ENCODE measurements around the gene ZNF784. TPM values are rescaled to one million over a fixed set of nuclear protein-coding genes. Genes with fewer than 3 reads are reported as not detected.

Gene ZNF784
- total RNA-seq, 2 donors from 2014 or later = 6.9 to 9.6 TPM

DNA sequence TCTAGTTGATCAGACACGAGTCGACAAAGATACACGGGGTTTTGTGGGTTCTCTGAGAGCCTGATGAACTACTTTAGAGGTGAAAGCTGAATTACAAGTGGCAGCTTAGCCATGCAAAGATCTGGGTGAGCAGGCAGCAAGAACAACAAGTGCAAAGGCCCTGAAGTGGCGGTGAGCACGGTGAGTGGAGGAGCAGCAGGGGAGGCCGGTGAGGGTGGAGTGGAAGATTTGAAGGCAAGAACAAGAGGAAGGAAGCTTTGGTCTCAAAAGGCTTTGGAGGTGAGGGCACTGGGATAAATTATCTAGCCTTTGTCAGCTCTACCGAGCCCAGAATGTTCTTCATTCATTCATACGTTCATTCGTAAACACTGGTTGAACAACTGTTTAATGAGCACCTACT lies 17.5 kb downstream of the ZNF784 start:
- Histone ChIP-seq H3K36me3 (replicated peaks in 1 of 2; ENCODE audit: insufficient read depth in 1 of 2, low read depth in 2 of 2) (no peaks in the 10 kb centered on the region), H3K9me3 (no peaks in the 10 kb centered on the region), H3K27ac (no peak overlapping the region), H3K4me3 (no peak overlapping the region), H3K4me1 (peaks cover 32% of the 10 kb centered on the region), H3K27me3 (no peaks in the 10 kb centered on the region)
- ATAC-seq = no peak
- intact Hi-C loops (cut with DNase I) = no loop called here
- DNase-seq = no peak
- TF ChIP-seq POLR2A (IDR thresholded peaks at IDR 0.05) = no peak
- TF ChIP-seq, protein P1, sequence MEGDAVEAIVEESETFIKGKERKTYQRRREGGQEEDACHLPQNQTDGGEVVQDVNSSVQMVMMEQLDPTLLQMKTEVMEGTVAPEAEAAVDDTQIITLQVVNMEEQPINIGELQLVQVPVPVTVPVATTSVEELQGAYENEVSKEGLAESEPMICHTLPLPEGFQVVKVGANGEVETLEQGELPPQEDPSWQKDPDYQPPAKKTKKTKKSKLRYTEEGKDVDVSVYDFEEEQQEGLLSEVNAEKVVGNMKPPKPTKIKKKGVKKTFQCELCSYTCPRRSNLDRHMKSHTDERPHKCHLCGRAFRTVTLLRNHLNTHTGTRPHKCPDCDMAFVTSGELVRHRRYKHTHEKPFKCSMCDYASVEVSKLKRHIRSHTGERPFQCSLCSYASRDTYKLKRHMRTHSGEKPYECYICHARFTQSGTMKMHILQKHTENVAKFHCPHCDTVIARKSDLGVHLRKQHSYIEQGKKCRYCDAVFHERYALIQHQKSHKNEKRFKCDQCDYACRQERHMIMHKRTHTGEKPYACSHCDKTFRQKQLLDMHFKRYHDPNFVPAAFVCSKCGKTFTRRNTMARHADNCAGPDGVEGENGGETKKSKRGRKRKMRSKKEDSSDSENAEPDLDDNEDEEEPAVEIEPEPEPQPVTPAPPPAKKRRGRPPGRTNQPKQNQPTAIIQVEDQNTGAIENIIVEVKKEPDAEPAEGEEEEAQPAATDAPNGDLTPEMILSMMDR (IDR thresholded peaks at IDR 0.05) = no peak
- 52 to 68% methylated on average over 9 of the region's 9 CpGs for WGBS, 2 donors

DNA sequence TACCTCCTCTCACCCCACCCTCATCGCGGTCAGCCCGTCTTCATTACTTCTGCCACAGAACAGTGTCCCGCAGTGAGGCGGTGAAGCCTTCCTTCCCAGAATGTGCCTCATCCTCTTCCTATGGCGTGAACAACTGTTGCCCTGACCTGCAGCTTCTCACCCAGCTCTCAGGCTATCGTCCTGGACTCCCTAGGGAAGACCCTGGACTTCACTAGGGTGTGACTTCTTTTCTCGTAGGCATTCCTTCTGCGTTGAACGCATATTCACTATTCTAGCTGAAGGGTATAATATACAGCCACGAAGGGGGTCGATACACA lies 17.9 kb downstream of the ZNF784 start:
- no peaks in the 10 kb centered on the region for H3K9me3 ChIP-seq
- WGBS, 2 donors = 18% methylated on average over 12 of the region's 12 CpGs
- H3K4me1 ChIP-seq = peaks cover 29% of the 10 kb centered on the region

DNA sequence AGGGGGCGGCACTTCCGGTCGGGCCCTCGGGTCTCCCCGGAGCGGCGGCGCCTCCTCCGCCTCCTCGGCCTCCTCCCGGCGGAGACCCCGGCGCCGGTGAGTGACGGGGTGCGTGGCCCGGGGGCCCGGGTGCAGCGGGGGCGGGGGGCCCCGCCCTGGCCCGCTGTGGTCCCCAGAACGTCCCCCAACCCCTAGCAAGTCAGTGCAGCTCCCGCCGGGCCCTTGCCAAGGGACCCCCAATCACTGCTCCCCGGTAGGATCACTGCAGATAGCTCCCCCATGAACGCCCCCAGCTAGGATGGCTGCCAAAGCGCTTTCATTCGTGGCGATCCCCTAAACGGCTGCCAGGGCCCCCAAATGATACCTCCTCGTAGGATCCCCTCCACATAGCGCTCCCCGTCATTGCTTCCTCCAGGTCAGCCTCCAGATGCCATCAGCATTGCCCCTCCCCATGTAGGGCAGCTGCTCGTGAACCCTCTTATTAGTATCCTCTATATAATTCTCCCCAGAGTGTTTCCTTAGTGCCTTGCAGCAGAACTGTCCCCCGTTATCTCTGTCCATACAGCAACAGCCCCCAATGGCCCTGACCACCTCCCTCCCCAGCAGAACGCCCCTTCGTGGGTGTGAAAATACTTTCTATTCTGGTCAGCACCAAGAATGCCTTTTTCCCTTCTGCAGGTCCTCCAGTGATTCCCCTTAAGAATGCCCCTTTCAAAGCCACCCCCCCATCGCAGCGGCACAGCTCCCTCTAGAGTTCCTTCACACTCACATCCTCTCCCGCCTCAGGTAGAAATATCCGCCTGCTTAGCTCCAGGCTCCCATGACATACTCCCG lies 18.5 kb downstream of the ZNF784 start, which contains the start of gene ZNF865:
Gene ZNF865, plus strand, starts transcription at position 11 of the 834 bp plus-strand sequence. CDS start 7,972 bp downstream, outside the sequence.
- peak; percentile 49 for ATAC-seq
- 0 to 3% methylated on average over 16 to 21 of the region's 44 CpGs for WGBS, 2 donors
- DNase-seq = peak; percentile 69 to 75 (median 70)
- peaks cover 31% of the 10 kb centered on the region for H3K4me1 ChIP-seq
- H3K4me3 ChIP-seq = peak within 1 kb of the TSS; percentile 84 to 86
- TF ChIP-seq, protein P1 (IDR thresholded peaks at IDR 0.05) = peak; percentile 42 to 90 (median 71)
- peak in 1 of 3 donors; percentile 11 for TF ChIP-seq POLR2A (IDR thresholded peaks at IDR 0.05)
- H3K27ac ChIP-seq = peak within 1 kb of the TSS; percentile 82 to 94 (median 85)
- H3K27me3 ChIP-seq = no peaks in the 10 kb centered on the region
- no peaks in the 10 kb centered on the region for H3K36me3 ChIP-seq (replicated peaks in 1 of 2; ENCODE audit: insufficient read depth in 1 of 2, low read depth in 2 of 2)
- no peaks in the 10 kb centered on the region for H3K9me3 ChIP-seq
- intact Hi-C loops (cut with DNase I) = no loop called here

More for the DNA sequence above, 17.9 kb downstream of the ZNF784 start:
- no peak for TF ChIP-seq POLR2A (IDR thresholded peaks at IDR 0.05)
- ATAC-seq (no peak), DNase-seq (no peak)
- intact Hi-C loops (cut with DNase I) = no loop called here
- Histone ChIP-seq H3K4me3 (no peak overlapping the region), H3K36me3 (replicated peaks in 1 of 2; ENCODE audit: insufficient read depth in 1 of 2, low read depth in 2 of 2) (no peaks in the 10 kb centered on the region), H3K27me3 (no peaks in the 10 kb centered on the region), H3K27ac (peak overlapping the region in 3 of 4 donors; percentile 83 to 94 (median 87))

DNA sequence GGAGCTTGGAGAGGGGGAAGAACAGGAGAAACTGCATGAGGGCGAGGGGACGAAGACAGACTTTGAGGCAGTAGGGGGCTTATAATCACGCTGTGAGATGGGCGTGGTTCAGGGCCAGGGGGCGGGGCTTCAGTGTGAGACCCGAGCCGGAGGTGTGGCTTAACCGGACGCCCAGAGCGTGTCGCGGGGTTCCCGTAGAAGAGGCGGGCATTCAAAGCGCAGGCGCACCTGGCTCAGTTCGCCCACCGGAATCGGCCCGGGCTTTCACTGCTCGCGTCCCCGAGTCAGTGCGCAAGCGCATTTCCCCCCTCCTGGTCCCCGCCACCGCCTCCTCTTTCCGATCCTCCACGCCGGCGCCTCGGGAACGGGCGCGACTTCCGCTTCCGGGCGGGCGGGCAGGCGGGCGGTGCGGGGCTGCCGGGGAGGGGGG lies 19.1 kb downstream of the ZNF784 start:
- Histone ChIP-seq H3K36me3 (replicated peaks in 1 of 2; ENCODE audit: insufficient read depth in 1 of 2, low read depth in 2 of 2) (no peaks in the 10 kb centered on the region), H3K27ac (peak overlapping the region; percentile 82 to 94 (median 85)), H3K9me3 (no peaks in the 10 kb centered on the region), H3K4me3 (peak overlapping the region; percentile 84 to 86), H3K4me1 (peaks cover 34% of the 10 kb centered on the region), H3K27me3 (no peaks in the 10 kb centered on the region)
- DNase-seq = peak; percentile 96 to 98 (median 98)
- ATAC-seq = peak; percentile 84
- WGBS, 2 donors = 0% methylated on average over 7 to 43 of the region's 43 CpGs
- intact Hi-C loops (cut with DNase I) = no loop called here
- TF ChIP-seq, protein P1 (IDR thresholded peaks at IDR 0.05) = no peak
- peak in 2 of 3 donors; percentile 42 to 60 for TF ChIP-seq POLR2A (IDR thresholded peaks at IDR 0.05)

DNA sequence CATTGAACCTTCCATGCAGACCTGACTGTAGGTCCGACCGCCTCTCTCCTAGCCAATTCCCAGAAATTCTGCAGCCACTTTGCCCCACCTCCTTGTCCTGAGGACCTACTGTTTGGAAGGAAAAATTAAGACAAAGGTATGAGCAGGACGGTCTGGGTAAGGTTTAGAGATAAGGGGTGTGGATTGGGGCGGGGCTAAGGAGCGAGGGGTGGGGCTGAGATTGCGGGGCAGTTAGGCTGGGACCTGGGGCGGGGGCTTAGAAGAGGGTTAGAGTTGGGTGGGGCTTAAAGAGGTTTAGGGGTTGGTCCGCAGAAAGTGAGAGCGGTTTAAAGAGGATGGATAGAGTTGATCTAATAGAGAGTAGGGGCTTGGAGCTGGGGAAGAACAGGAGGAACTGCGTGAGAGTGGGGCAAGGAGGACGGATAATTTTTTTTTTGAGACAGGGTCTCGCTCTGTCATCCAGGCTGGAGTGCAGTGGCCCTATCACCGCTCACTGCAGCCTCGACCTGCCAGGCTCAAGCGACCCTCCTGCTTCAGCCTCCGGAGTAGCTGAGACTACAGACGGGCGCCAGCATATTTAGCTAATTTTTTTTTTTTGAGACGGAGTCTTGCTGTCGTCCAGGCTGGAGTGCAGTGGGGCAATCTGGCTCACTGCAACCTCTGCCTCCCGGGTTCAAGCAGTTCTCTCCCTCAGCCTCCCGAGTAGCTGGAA lies 20.6 kb downstream of the ZNF784 start:
- Histone ChIP-seq H3K27ac (peak overlapping the region in 1 of 4 donors; percentile 94), H3K4me1 (peaks cover 37% of the 10 kb centered on the region), H3K27me3 (no peaks in the 10 kb centered on the region), H3K36me3 (replicated peaks in 1 of 2; ENCODE audit: insufficient read depth in 1 of 2, low read depth in 2 of 2) (no peaks in the 10 kb centered on the region), H3K4me3 (no peak overlapping the region), H3K9me3 (no peaks in the 10 kb centered on the region)
- ATAC-seq (no peak), DNase-seq (no peak)
- WGBS, 2 donors = 68 to 71% methylated on average over 22 of the region's 22 CpGs
- intact Hi-C loops (cut with DNase I) = no loop called here
- no peak for TF ChIP-seq POLR2A (IDR thresholded peaks at IDR 0.05)
- TF ChIP-seq, protein P1 (IDR thresholded peaks at IDR 0.05) = no peak
